ENCODE results near the gene TUBG2. TPM values are rescaled to one million over a fixed set of nuclear protein-coding genes. Genes with fewer than 3 reads are reported as not detected.

TUBG2 gene
- polyA plus RNA-seq, 1 donor from 2014 or later: 24.9 TPM

DNA sequence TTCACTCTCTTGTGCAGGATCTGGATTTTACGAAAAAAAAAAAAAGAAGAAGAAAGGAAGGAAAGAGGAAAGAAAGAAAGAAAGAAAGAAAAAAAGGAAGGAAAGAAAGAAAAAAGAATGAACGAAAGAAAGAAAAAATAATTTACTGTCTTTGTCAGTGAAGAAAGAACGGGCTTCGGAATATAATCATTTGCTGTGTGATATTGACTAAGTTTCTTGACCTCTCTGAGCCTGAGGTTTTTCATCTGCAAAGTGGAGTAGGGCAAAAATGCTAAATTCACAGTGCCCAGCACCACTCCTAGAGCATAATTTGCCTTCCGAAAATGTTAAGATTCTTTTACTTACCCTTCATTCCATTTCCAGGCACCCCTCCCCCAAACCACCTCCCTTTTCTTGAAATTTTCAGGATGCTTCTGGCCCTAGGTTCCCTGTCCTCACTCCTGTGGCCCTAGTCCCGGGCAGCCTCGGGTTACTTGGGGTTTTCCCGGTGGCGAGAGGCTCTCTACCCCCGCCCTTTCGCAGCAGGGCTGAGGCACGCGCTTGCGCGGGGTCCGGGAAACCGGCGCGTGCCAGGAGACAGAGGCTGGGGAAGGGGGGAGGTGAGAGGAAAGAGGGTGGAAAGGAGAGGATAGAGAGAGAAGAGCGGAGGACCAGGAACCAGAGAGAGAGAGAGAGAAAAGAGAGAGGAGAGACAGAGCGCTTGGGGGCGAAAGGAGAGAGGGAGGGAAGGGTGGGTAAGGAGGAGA lies 23.1 kb downstream of the TUBG2 start, which contains the start of gene CNTNAP1:
Gene CNTNAP1, plus strand, starts transcription at position 556 of the 746 bp plus-strand sequence. CDS start 299 bp downstream, outside the sequence.
- Histone ChIP-seq H4K20me1 (ENCODE audit: insufficient read depth) (no peaks in the 10 kb centered on the region), H3K27me3 (ENCODE audit: insufficient read depth, low read depth, low read length) (no peaks in the 10 kb centered on the region), H3K79me2 (replicated peaks; ENCODE audit: insufficient read depth, low read length) (peaks cover 4% of the 10 kb centered on the region), H3F3A (ENCODE audit: insufficient read depth, low read length, poor library complexity, severe bottlenecking) (no peaks in the 10 kb centered on the region), H3K36me3 (ENCODE audit: insufficient read depth, low read length) (no peaks in the 10 kb centered on the region), H2AFZ (ENCODE audit: low read depth, low read length) (peak within 1 kb of the TSS; percentile 53), H3K4me3 (ENCODE audit: low read length) (peak within 1 kb of the TSS; percentile 98), H3K9me2 (ENCODE audit: insufficient read depth, low read length) (no peaks in the 10 kb centered on the region), H3K9me3 (ENCODE audit: low read length) (no peaks in the 10 kb centered on the region), H3K9ac (ENCODE audit: low read length) (peak within 1 kb of the TSS; percentile 97), H3K4me2 (ENCODE audit: low read length) (peak within 1 kb of the TSS; percentile 81), H3K27ac (ENCODE audit: low read length) (peak within 1 kb of the TSS; percentile 91)
- no peak for TF ChIP-seq TAF1 (IDR thresholded peaks at IDR 0.05; ENCODE audit: low read depth)
- peak; percentile 75 for TF ChIP-seq POLR2AphosphoS5 (IDR thresholded peaks at IDR 0.05)
- TF ChIP-seq EZH2 (IDR thresholded peaks at IDR 0.05; ENCODE audit: borderline replicate concordance, insufficient read depth, low read length, poor library complexity, severe bottlenecking): no peak
- TF ChIP-seq MXI1 (conservative IDR thresholded peaks at IDR 0.05; ENCODE audit: poor library complexity, severe bottlenecking): peak; percentile 76

DNA sequence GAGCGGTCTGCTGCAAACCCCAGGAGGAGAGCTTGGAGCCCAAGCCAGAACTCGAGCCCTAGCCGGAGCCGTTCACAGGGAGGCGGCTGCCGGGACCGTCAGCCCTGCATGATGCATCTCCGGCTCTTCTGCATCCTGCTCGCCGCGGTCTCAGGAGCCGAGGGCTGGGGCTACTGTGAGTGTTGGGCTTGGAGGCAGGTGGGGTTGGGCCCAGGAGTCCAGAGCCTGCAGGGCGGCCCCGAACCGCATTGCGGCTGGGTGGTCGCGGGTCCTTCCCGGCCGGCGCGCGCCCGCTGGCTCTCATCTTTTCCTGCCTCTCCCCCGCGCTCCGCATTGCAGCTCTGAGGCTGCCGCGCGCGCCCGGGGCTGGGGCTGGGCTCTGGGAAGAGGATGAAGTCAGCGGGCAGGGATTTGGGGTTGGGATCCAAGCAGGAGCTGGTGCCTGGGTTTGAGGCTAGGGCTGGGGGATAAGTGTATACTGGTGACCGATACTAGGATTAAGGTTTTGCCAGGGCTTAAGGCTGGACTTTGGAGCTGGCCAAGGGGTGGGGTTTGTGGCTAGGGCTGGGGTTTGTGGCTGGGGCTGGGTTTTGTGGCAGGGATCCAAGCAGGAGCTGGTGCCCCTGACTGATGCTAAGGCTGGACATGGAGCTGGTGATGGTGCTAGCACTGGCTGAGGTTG lies 23.8 kb downstream of the TUBG2 start:
- no peaks in the 10 kb centered on the region for H4K20me1 ChIP-seq (ENCODE audit: insufficient read depth)
- peaks cover 4% of the 10 kb centered on the region for H3K79me2 ChIP-seq (replicated peaks; ENCODE audit: insufficient read depth, low read length)
- no peaks in the 10 kb centered on the region for H3K27me3 ChIP-seq (ENCODE audit: insufficient read depth, low read depth, low read length)
- no peaks in the 10 kb centered on the region for H3F3A ChIP-seq (ENCODE audit: insufficient read depth, low read length, poor library complexity, severe bottlenecking)
- H3K9me2 ChIP-seq (ENCODE audit: insufficient read depth, low read length): no peaks in the 10 kb centered on the region
- H2AFZ ChIP-seq (ENCODE audit: low read depth, low read length): peak overlapping the region; percentile 53
- peak overlapping the region; percentile 97 for H3K9ac ChIP-seq (ENCODE audit: low read length)
- peak overlapping the region; percentile 91 for H3K27ac ChIP-seq (ENCODE audit: low read length)
- H3K4me2 ChIP-seq (ENCODE audit: low read length): peak overlapping the region; percentile 66
- H3K36me3 ChIP-seq (ENCODE audit: insufficient read depth, low read length): no peaks in the 10 kb centered on the region
- TF ChIP-seq MXI1 (conservative IDR thresholded peaks at IDR 0.05; ENCODE audit: poor library complexity, severe bottlenecking) (peak; percentile 61), POLR2AphosphoS5 (IDR thresholded peaks at IDR 0.05) (peak; percentile 8), RAD21 (conservative IDR thresholded peaks at IDR 0.05) (no peak), TAF1 (IDR thresholded peaks at IDR 0.05; ENCODE audit: low read depth) (peak; percentile 67), EZH2 (IDR thresholded peaks at IDR 0.05; ENCODE audit: borderline replicate concordance, insufficient read depth, low read length, poor library complexity, severe bottlenecking) (no peak), SMC3 (conservative IDR thresholded peaks at IDR 0.05; ENCODE audit: poor library complexity) (peak; percentile 41), EP300 (conservative IDR thresholded peaks at IDR 0.05; ENCODE audit: poor library complexity, severe bottlenecking) (no peak)
- TF ChIP-seq, protein P1, sequence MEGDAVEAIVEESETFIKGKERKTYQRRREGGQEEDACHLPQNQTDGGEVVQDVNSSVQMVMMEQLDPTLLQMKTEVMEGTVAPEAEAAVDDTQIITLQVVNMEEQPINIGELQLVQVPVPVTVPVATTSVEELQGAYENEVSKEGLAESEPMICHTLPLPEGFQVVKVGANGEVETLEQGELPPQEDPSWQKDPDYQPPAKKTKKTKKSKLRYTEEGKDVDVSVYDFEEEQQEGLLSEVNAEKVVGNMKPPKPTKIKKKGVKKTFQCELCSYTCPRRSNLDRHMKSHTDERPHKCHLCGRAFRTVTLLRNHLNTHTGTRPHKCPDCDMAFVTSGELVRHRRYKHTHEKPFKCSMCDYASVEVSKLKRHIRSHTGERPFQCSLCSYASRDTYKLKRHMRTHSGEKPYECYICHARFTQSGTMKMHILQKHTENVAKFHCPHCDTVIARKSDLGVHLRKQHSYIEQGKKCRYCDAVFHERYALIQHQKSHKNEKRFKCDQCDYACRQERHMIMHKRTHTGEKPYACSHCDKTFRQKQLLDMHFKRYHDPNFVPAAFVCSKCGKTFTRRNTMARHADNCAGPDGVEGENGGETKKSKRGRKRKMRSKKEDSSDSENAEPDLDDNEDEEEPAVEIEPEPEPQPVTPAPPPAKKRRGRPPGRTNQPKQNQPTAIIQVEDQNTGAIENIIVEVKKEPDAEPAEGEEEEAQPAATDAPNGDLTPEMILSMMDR (IDR thresholded peaks at IDR 0.05; ENCODE audit: poor library complexity, severe bottlenecking): no peak
- TF ChIP-seq, protein P2, sequence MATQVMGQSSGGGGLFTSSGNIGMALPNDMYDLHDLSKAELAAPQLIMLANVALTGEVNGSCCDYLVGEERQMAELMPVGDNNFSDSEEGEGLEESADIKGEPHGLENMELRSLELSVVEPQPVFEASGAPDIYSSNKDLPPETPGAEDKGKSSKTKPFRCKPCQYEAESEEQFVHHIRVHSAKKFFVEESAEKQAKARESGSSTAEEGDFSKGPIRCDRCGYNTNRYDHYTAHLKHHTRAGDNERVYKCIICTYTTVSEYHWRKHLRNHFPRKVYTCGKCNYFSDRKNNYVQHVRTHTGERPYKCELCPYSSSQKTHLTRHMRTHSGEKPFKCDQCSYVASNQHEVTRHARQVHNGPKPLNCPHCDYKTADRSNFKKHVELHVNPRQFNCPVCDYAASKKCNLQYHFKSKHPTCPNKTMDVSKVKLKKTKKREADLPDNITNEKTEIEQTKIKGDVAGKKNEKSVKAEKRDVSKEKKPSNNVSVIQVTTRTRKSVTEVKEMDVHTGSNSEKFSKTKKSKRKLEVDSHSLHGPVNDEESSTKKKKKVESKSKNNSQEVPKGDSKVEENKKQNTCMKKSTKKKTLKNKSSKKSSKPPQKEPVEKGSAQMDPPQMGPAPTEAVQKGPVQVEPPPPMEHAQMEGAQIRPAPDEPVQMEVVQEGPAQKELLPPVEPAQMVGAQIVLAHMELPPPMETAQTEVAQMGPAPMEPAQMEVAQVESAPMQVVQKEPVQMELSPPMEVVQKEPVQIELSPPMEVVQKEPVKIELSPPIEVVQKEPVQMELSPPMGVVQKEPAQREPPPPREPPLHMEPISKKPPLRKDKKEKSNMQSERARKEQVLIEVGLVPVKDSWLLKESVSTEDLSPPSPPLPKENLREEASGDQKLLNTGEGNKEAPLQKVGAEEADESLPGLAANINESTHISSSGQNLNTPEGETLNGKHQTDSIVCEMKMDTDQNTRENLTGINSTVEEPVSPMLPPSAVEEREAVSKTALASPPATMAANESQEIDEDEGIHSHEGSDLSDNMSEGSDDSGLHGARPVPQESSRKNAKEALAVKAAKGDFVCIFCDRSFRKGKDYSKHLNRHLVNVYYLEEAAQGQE (IDR thresholded peaks at IDR 0.05; ENCODE audit: borderline replicate concordance): peak; percentile 60
- H3K4me3 ChIP-seq (ENCODE audit: low read length): peak overlapping the region; percentile 98
- H3K9me3 ChIP-seq (ENCODE audit: low read length): no peaks in the 10 kb centered on the region

All from neural cell (in vitro differentiated cells).